Hepatocyte (in vitro differentiated cells): ENCODE measurements around the gene GRK5. TPM values are rescaled to one million over a fixed set of nuclear protein-coding genes. Genes with fewer than 3 reads are reported as not detected.

Experiments
- DNase-seq: peaks from one replicate; pipeline ENCODE4 v3.0.0-alpha.2; 2016; ENCODE audit warnings: low spot score
- H2AFZ ChIP-seq: fragments of 200-600 bp; sonication (generic); 2 replicates; pipeline ENCODE4 v1.6.0; 2016; ENCODE audit warnings: antibody characterized with exemption, mild to moderate bottlenecking
- H3K27ac ChIP-seq: fragments of 200-600 bp; sonication (generic); 2 replicates; pipeline ENCODE4 v1.5.1; 2016; ENCODE audit warnings: mild to moderate bottlenecking
- H3K27me3 ChIP-seq: fragments of 200-600 bp; sonication (generic); 2 replicates; pipeline ENCODE4 v1.6.1; 2016
- H3K36me3 ChIP-seq: fragments of 200-600 bp; sonication (generic); replicated peaks from 2 replicates; pipeline ENCODE4 v1.5.1; 2016; ENCODE audit warnings: low read depth; ENCODE audit not compliant: insufficient read depth
- H3K4me1 ChIP-seq: fragments of 200-600 bp; sonication (generic); 2 replicates; pipeline ENCODE4 v1.5.1; 2016; ENCODE audit warnings: mild to moderate bottlenecking, moderate library complexity; ENCODE audit not compliant: insufficient read depth
- H3K4me2 ChIP-seq: fragments of 200-600 bp; sonication (generic); 2 replicates; pipeline ENCODE4 v1.6.0; 2016
- H3K4me3 ChIP-seq: fragments of 200-600 bp; sonication (generic); 2 replicates; pipeline ENCODE4 v1.5.1; 2016; ENCODE audit warnings: mild to moderate bottlenecking
- H3K79me2 ChIP-seq: fragments of 200-600 bp; sonication (generic); 2 replicates; pipeline ENCODE4 v1.6.0; 2017; ENCODE audit warnings: mild to moderate bottlenecking
- H3K9me2 ChIP-seq: fragments of 200-600 bp; sonication (generic); replicated peaks from 2 replicates; pipeline ENCODE4 v1.6.0; 2017; ENCODE audit warnings: mild to moderate bottlenecking; ENCODE audit not compliant: insufficient read depth
- H3K9me3 ChIP-seq: fragments of 200-600 bp; sonication (generic); 2 replicates; pipeline ENCODE4 v1.5.1; 2016; ENCODE audit warnings: low read depth, mild to moderate bottlenecking
- H4K20me1 ChIP-seq: fragments of 200-600 bp; sonication (generic); 2 replicates; pipeline ENCODE4 v1.6.0; 2016; ENCODE audit warnings: mild to moderate bottlenecking; ENCODE audit not compliant: insufficient read depth, poor library complexity, severe bottlenecking
- CTCF ChIP-seq: fragments of 200-600 bp; sonication (generic); IDR thresholded peaks from 2 replicates; pipeline ENCODE4 v1.5.1; 2016; ENCODE audit warnings: antibody characterized with exemption, mild to moderate bottlenecking; ENCODE audit not compliant: poor library complexity
- EZH2 ChIP-seq: fragments of 200-600 bp; sonication (generic); IDR thresholded peaks from 2 replicates; pipeline ENCODE4 v1.6.1; 2016; ENCODE audit warnings: antibody characterized with exemption, mild to moderate bottlenecking, borderline replicate concordance
- EZH2phosphoT487 ChIP-seq: fragments of 200-600 bp; sonication (generic); IDR thresholded peaks from one replicate; pipeline ENCODE4 v1.6.1; 2018; ENCODE audit warnings: antibody characterized with exemption, mild to moderate bottlenecking, low read depth, moderate library complexity; ENCODE audit not compliant: unreplicated experiment, severe bottlenecking
- WGBS: methylation state at CpG from one replicate; pipeline ENCODE4 v1.1.6; 2016; ENCODE audit warnings: low lambda C conversion rate; ENCODE audit errors: missing lambda C conversion rate; 5-methylcytosine and 5-hydroxymethylcytosine counted together
- polyA plus RNA-seq: library from polyadenylated mRNA; unstranded; fragments of >200 nt; fragmentation: Nextera tagmentation; extraction: Ambion mirVana; gene quantifications from 2 replicates; pipeline ENCODE4 v1.2.1, GENCODE V29; 2016
- total RNA-seq: library from RNA; depleted of rRNA; stranded (reverse); fragments of >200 nt; gene quantifications from 2 replicates; pipeline ENCODE4 v1.2.3, GENCODE V29; 2014

GRK5 gene
- total and polyA plus RNA-seq, 2 experiments from 2014 or later = 7.6 to 19.9 TPM

GRCh38 chr10:119250641-119251314 is 43.4 kb downstream of the GRK5 start:
- no peaks in the 10 kb centered on the region for H3K9me3 ChIP-seq
- H3K9me2 ChIP-seq = no peaks in the 10 kb centered on the region
- peak overlapping the region; percentile 95 for H3K27ac ChIP-seq
- no peak for TF ChIP-seq EZH2phosphoT487
- TF ChIP-seq CTCF = no peak
- TF ChIP-seq EZH2 = no peak
- no peaks in the 10 kb centered on the region for H4K20me1 ChIP-seq
- H3K27me3 ChIP-seq = no peaks in the 10 kb centered on the region
- H3K36me3 ChIP-seq = no peaks in the 10 kb centered on the region
- peaks cover 59% of the 10 kb centered on the region for H3K4me1 ChIP-seq
- DNase-seq = no peak
- H2AFZ ChIP-seq = no peak overlapping the region
- H3K79me2 ChIP-seq = peaks cover 60% of the 10 kb centered on the region
- WGBS = 50% methylated on average over 10 of the region's 10 CpGs
- no peak overlapping the region for H3K4me3 ChIP-seq
- H3K4me2 ChIP-seq = peak overlapping the region; percentile 20

- Histone ChIP-seq H3K9me2 (no peaks in the 10 kb centered on the region), H3K36me3 (no peaks in the 10 kb centered on the region), H4K20me1 (no peaks in the 10 kb centered on the region), H3K4me3 (no peak overlapping the region), H3K27ac (peak overlapping the region; percentile 95), H3K4me2 (peak overlapping the region; percentile 20), H3K9me3 (no peaks in the 10 kb centered on the region), H3K79me2 (peaks cover 61% of the 10 kb centered on the region), H2AFZ (no peak overlapping the region), H3K4me1 (peaks cover 59% of the 10 kb centered on the region), H3K27me3 (no peaks in the 10 kb centered on the region)
- TF ChIP-seq EZH2 = no peak
- TF ChIP-seq EZH2phosphoT487 = no peak
- TF ChIP-seq CTCF = no peak
- peak; percentile 72 for DNase-seq
- WGBS = 54% methylated on average over 7 of the region's 7 CpGs
Observed at GRCh38 chr10:119251315-119251708, 43.9 kb downstream of the GRK5 start.

- H3K4me3 ChIP-seq = no peak overlapping the region
- TF ChIP-seq CTCF (no peak), EZH2 (no peak), EZH2phosphoT487 (no peak)
- no peaks in the 10 kb centered on the region for H3K9me3 ChIP-seq
- H4K20me1 ChIP-seq = no peaks in the 10 kb centered on the region
- no peak for DNase-seq
- no peaks in the 10 kb centered on the region for H3K36me3 ChIP-seq
- WGBS = 76% methylated on average over 8 of the region's 8 CpGs
- H3K4me2 ChIP-seq = no peak overlapping the region
- H3K4me1 ChIP-seq = peaks cover 54% of the 10 kb centered on the region
- H3K79me2 ChIP-seq = peaks cover 62% of the 10 kb centered on the region
- no peaks in the 10 kb centered on the region for H3K27me3 ChIP-seq
- peak overlapping the region; percentile 95 for H3K27ac ChIP-seq
- H3K9me2 ChIP-seq = no peaks in the 10 kb centered on the region
- no peak overlapping the region for H2AFZ ChIP-seq
Observed at GRCh38 chr10:119252051-119252465, 44.7 kb downstream of the GRK5 start.
